ENCODE data around the gene SECISBP2L. TPM values are rescaled to one million over a fixed set of nuclear protein-coding genes. Genes with fewer than 3 reads are reported as not detected.

The SECISBP2L gene
- total and polyA plus RNA-seq, 4 experiments from 2014 or later = 9.1 to 72.9 (median 43.3) TPM

GRCh38 chr15:49064281-49064653 is 18.0 kb upstream of the SECISBP2L start:
- Mint-ChIP-seq H3K27me3 (peaks cover 0 to 2% of the 10 kb centered on the region in 2 donors), H3K27ac (no peak overlapping the region), H3K9me3 (no peaks in the 10 kb centered on the region), H3K36me3 (peaks cover 0 to 3% of the 10 kb centered on the region in 2 donors), H3K4me1 (peaks cover 2 to 19% (median 10%) of the 10 kb centered on the region in 4 donors), H3K4me3 (no peak overlapping the region)
- intact Hi-C loops (cut with micrococcal nuclease) = no loop called here
- Histone ChIP-seq H3K27me3 (ENCODE audit: insufficient read depth, low read length) (no peaks in the 10 kb centered on the region), H3K9me3 (ENCODE audit: control insufficient read depth in 1 of 2, low read length in 2 of 2) (no peaks in the 10 kb centered on the region), H3K36me3 (ENCODE audit: insufficient read depth, low read length) (no peaks in the 10 kb centered on the region), H3K4me3 (ENCODE audit: low read length in 2 of 2) (no peak overlapping the region), H3K4me1 (ENCODE audit: insufficient read depth, low read length) (peaks cover 14% of the 10 kb centered on the region), H3K27ac (ENCODE audit: low read depth, low read length) (no peak overlapping the region)
- ChIA-PET CTCF (ENCODE audit: partially characterized antibody) (no interaction called here), POLR2A (ENCODE audit: partially characterized antibody) (no interaction called here)
- DNase-seq = no peak

- Mint-ChIP-seq H3K27ac (no peak overlapping the region), H3K4me3 (no peak overlapping the region), H3K9me3 (no peaks in the 10 kb centered on the region), H3K4me1 (peaks cover 2 to 19% (median 10%) of the 10 kb centered on the region in 4 donors), H3K27me3 (peaks cover 0 to 2% of the 10 kb centered on the region in 2 donors), H3K36me3 (peaks cover 0 to 3% of the 10 kb centered on the region in 2 donors)
- H3K4me1 ChIP-seq (ENCODE audit: insufficient read depth, low read length) = peaks cover 14% of the 10 kb centered on the region
- H3K27ac ChIP-seq (ENCODE audit: low read depth, low read length) = no peak overlapping the region
- no peak overlapping the region for H3K4me3 ChIP-seq (ENCODE audit: low read length in 2 of 2)
- H3K27me3 ChIP-seq (ENCODE audit: insufficient read depth, low read length) = no peaks in the 10 kb centered on the region
- H3K36me3 ChIP-seq (ENCODE audit: insufficient read depth, low read length) = no peaks in the 10 kb centered on the region
- POLR2A ChIA-PET (ENCODE audit: partially characterized antibody) = no interaction called here
- intact Hi-C loops (cut with micrococcal nuclease) = no loop called here
- DNase-seq = no peak
- H3K9me3 ChIP-seq (ENCODE audit: control insufficient read depth in 1 of 2, low read length in 2 of 2) = no peaks in the 10 kb centered on the region
- CTCF ChIA-PET (ENCODE audit: partially characterized antibody) = no interaction called here
These were observed 17.4 kb upstream of the SECISBP2L start for GRCh38 chr15:49063402-49064280.

- intact Hi-C loops (cut with micrococcal nuclease) = no loop called here
- Histone ChIP-seq H3K4me3 (ENCODE audit: low read length in 2 of 2) (no peak overlapping the region), H3K36me3 (ENCODE audit: insufficient read depth, low read length) (no peaks in the 10 kb centered on the region), H3K27ac (ENCODE audit: low read depth, low read length) (no peak overlapping the region), H3K9me3 (ENCODE audit: control insufficient read depth in 1 of 2, low read length in 2 of 2) (no peaks in the 10 kb centered on the region), H3K4me1 (ENCODE audit: insufficient read depth, low read length) (peaks cover 14% of the 10 kb centered on the region), H3K27me3 (ENCODE audit: insufficient read depth, low read length) (no peaks in the 10 kb centered on the region)
- ChIA-PET POLR2A (ENCODE audit: partially characterized antibody) (no interaction called here), CTCF (ENCODE audit: partially characterized antibody) (interaction anchor here (0.6 kb wide), 1 partner anchor 1241 kb away, joined by 3 read pairs; no protein-coding TSS in a partner anchor)
- Mint-ChIP-seq H3K4me1 (peaks cover 2 to 19% (median 10%) of the 10 kb centered on the region in 4 donors), H3K4me3 (no peak overlapping the region), H3K27ac (no peak overlapping the region), H3K27me3 (no peaks in the 10 kb centered on the region), H3K36me3 (no peaks in the 10 kb centered on the region), H3K9me3 (no peaks in the 10 kb centered on the region)
- DNase-seq = no peak
These were observed 16.7 kb upstream of the SECISBP2L start for GRCh38 chr15:49062900-49063299.

- H3K27me3 Mint-ChIP-seq = no peaks in the 10 kb centered on the region
- no peak for DNase-seq
- H3K4me1 Mint-ChIP-seq = peaks cover 2 to 14% (median 9%) of the 10 kb centered on the region in 4 donors
- Histone ChIP-seq H3K4me3 (ENCODE audit: low read length in 2 of 2) (no peak overlapping the region), H3K27ac (ENCODE audit: low read depth, low read length) (no peak overlapping the region), H3K36me3 (ENCODE audit: insufficient read depth, low read length) (no peaks in the 10 kb centered on the region), H3K4me1 (ENCODE audit: insufficient read depth, low read length) (peaks cover 14% of the 10 kb centered on the region), H3K9me3 (ENCODE audit: control insufficient read depth in 1 of 2, low read length in 2 of 2) (no peaks in the 10 kb centered on the region), H3K27me3 (ENCODE audit: insufficient read depth, low read length) (no peaks in the 10 kb centered on the region)
- H3K4me3 Mint-ChIP-seq = peak overlapping the region in 5 of 8 donors; percentile 6 to 47 (median 44)
- no peaks in the 10 kb centered on the region for H3K9me3 Mint-ChIP-seq
- ChIA-PET CTCF (ENCODE audit: partially characterized antibody) (interaction anchor here (0.7 to 2.1 kb wide), 3 partner anchors 11 to 241 kb away, joined by 3 to 6 read pairs (median 4); no protein-coding TSS in a partner anchor), POLR2A (ENCODE audit: partially characterized antibody) (interaction anchor here (1.0 to 1.7 kb wide), 2 partner anchors 14 to 85 kb away, joined by 3 to 8 read pairs; partner anchors contain the start of gene SECISBP2L)
- peak overlapping the region in 6 of 7 donors; percentile 30 to 80 (median 56) for H3K27ac Mint-ChIP-seq
- no peaks in the 10 kb centered on the region for H3K36me3 Mint-ChIP-seq
- intact Hi-C loops (cut with micrococcal nuclease) = no loop called here
These were observed 14.7 kb upstream of the SECISBP2L start for GRCh38 chr15:49060710-49061495.

- no peaks in the 10 kb centered on the region for H3K27me3 Mint-ChIP-seq
- POLR2A ChIA-PET (ENCODE audit: partially characterized antibody) = interaction anchor here (1.1 to 1.7 kb wide), 2 partner anchors 13 to 181 kb away, joined by 3 to 8 read pairs; partner anchors contain the start of genes EID1 and SECISBP2L
These were observed 13.2 kb upstream of the SECISBP2L start for GRCh38 chr15:49059491-49059890.

GRCh38 chr15:49058559-49058958 is 12.3 kb upstream of the SECISBP2L start:
- no peak overlapping the region for H3K27ac Mint-ChIP-seq
- Histone ChIP-seq H3K36me3 (ENCODE audit: insufficient read depth, low read length) (no peaks in the 10 kb centered on the region), H3K4me1 (ENCODE audit: insufficient read depth, low read length) (peaks cover under 1% of the 10 kb centered on the region), H3K9me3 (ENCODE audit: control insufficient read depth in 1 of 2, low read length in 2 of 2) (no peaks in the 10 kb centered on the region), H3K27me3 (ENCODE audit: insufficient read depth, low read length) (no peaks in the 10 kb centered on the region), H3K4me3 (ENCODE audit: low read length in 2 of 2) (no peak overlapping the region), H3K27ac (ENCODE audit: low read depth, low read length) (no peak overlapping the region)
- POLR2A ChIA-PET (ENCODE audit: partially characterized antibody) = no interaction called here
- H3K36me3 Mint-ChIP-seq = no peaks in the 10 kb centered on the region
- no peak overlapping the region for H3K4me3 Mint-ChIP-seq
- CTCF ChIA-PET (ENCODE audit: partially characterized antibody) = no interaction called here
- no peaks in the 10 kb centered on the region for H3K9me3 Mint-ChIP-seq
- no peak for DNase-seq
- H3K4me1 Mint-ChIP-seq = peaks cover 2 to 14% (median 9%) of the 10 kb centered on the region in 4 donors
- intact Hi-C loops (cut with micrococcal nuclease) = no loop called here
- no peaks in the 10 kb centered on the region for H3K27me3 Mint-ChIP-seq

More at GRCh38 chr15:49059491-49059890, 13.2 kb upstream of the SECISBP2L start:
- CTCF ChIA-PET (ENCODE audit: partially characterized antibody) = interaction anchor here (1.0 to 2.1 kb wide), 3 partner anchors 9 to 84 kb away, joined by 4 to 6 read pairs (median 5); partner anchors contain the start of gene SECISBP2L
- intact Hi-C loops (cut with micrococcal nuclease) = no loop called here
- Histone ChIP-seq H3K9me3 (ENCODE audit: control insufficient read depth in 1 of 2, low read length in 2 of 2) (no peaks in the 10 kb centered on the region), H3K4me1 (ENCODE audit: insufficient read depth, low read length) (peaks cover 10% of the 10 kb centered on the region), H3K27me3 (ENCODE audit: insufficient read depth, low read length) (no peaks in the 10 kb centered on the region), H3K4me3 (ENCODE audit: low read length in 2 of 2) (no peak overlapping the region), H3K27ac (ENCODE audit: low read depth, low read length) (no peak overlapping the region), H3K36me3 (ENCODE audit: insufficient read depth, low read length) (no peaks in the 10 kb centered on the region)
- no peak for DNase-seq
- Mint-ChIP-seq H3K4me3 (no peak overlapping the region), H3K4me1 (peaks cover 2 to 14% (median 9%) of the 10 kb centered on the region in 4 donors), H3K36me3 (no peaks in the 10 kb centered on the region), H3K9me3 (no peaks in the 10 kb centered on the region), H3K27ac (no peak overlapping the region)

- ChIA-PET POLR2A (ENCODE audit: partially characterized antibody) (no interaction called here), CTCF (ENCODE audit: partially characterized antibody) (no interaction called here)
- H3K36me3 ChIP-seq (ENCODE audit: insufficient read depth, low read length) = no peaks in the 10 kb centered on the region
- no peak overlapping the region for H3K4me3 ChIP-seq (ENCODE audit: low read length in 2 of 2)
- no peaks in the 10 kb centered on the region for H3K36me3 Mint-ChIP-seq
- no peak for DNase-seq
- H3K27ac Mint-ChIP-seq = no peak overlapping the region
- H3K4me1 Mint-ChIP-seq = peaks cover 0 to 5% (median 2%) of the 10 kb centered on the region in 4 donors
- H3K27me3 ChIP-seq (ENCODE audit: insufficient read depth, low read length) = no peaks in the 10 kb centered on the region
- H3K27me3 Mint-ChIP-seq = no peaks in the 10 kb centered on the region
- no peak overlapping the region for H3K4me3 Mint-ChIP-seq
- no peaks in the 10 kb centered on the region for H3K9me3 ChIP-seq (ENCODE audit: control insufficient read depth in 1 of 2, low read length in 2 of 2)
- intact Hi-C loops (cut with micrococcal nuclease) = no loop called here
- H3K27ac ChIP-seq (ENCODE audit: low read depth, low read length) = no peak overlapping the region
- no peaks in the 10 kb centered on the region for H3K9me3 Mint-ChIP-seq
- no peaks in the 10 kb centered on the region for H3K4me1 ChIP-seq (ENCODE audit: insufficient read depth, low read length)
These were observed 9.4 kb upstream of the SECISBP2L start for GRCh38 chr15:49055630-49056029.
